ENCODE results near the gene SKIC3.
A peak's percentile ranks its signal among the peaks of the same experiment; 100 is the strongest.

SKIC3 gene

DNA sequence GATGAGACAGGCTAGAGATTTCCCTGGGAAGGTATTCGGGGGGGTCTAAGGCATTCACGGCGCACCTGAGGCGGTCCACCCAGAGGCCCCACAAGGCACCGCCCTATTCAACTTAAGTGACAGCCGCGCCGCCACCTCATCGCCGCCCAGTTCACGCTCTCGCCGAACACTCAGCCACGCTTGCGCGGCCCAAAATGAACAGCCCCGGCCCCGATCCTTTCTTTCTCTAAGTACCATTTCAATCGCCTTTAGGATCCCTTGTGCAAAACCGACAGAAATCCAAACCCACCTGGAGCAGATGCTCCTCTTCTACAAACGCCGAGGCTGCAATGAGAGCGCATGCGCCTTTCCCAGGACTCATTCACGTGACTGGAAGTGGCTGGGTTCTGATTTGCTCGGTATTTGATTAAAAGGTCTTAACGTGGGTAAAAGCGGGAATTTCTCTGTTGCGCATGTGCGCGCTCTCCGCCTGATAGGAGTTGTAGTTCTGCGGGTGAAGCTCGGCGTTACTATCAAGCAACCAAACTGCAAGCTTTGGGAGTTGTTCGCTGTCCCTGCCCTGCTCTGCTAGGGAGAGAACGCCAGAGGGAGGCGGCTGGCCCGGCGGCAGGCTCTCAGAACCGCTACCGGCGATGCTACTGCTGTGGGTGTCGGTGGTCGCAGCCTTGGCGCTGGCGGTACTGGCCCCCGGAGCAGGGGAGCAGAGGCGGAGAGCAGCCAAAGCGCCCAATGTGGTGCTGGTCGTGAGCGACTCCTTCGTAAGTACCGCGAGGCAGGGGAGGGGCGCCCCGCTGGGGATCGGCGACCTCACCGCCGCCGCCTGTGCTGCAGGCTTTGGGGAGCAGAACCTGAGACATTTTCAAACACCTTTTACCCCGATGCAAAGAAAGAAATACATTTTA is at the start of gene SKIC3, which contains the start of gene ARSK:
Gene SKIC3 (minus strand): TSS at position 331 of the 902 bp plus-strand sequence. CDS start 7,827 bp downstream, outside the sequence.
Gene ARSK (plus strand): TSS at position 455 of the 902 bp plus-strand sequence. CDS start 178 bp downstream, at position 633.
- DNase-seq (ENCODE audit: low read depth, low spot score): peak; percentile 96
- peak within 1 kb of the TSS; percentile 76 for H3K27ac ChIP-seq

DNA sequence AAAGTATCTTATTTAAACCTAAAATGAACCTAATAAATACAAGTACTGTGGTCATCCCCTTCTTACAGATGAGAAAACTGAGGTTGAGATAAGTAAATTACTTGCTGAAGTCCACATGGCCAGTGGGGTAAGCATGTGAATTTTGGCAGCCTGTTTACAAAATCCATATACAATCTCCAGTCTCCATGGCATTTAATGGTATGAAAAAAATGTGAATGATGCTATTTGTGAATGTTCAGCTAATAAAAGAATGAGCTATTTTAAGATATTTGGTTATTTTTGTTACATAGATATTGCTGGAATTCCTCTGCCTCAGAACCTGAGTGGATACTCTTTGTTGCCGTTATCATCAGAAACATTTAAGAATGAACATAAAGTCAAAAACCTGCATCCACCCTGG is 45.8 kb upstream of the SKIC3 start:
- DNase-seq (ENCODE audit: low read depth, low spot score): no peak
- no peak overlapping the region for H3K27ac ChIP-seq

DNA sequence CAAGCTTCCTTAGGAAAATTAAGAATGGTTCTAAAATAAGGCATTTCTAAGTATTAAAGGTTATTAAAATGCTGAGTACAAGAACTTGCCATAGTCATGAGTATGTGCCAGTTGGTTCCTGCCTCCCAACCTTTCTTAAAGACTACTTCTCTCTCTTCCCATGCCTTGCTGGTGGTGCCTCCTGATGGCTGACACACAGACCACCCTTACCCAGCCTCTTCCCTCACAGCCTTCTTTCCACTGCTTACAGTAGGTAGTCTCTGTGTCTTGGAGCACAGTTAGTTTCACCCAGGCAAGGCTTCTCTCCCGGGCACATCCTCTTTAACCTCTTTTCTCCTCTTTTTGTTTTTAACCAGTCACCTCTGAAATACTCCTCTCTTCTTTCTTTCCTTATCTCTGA is 44.5 kb upstream of the SKIC3 start:
- DNase-seq (ENCODE audit: low read depth, low spot score): no peak
- H3K27ac ChIP-seq: no peak overlapping the region

DNA sequence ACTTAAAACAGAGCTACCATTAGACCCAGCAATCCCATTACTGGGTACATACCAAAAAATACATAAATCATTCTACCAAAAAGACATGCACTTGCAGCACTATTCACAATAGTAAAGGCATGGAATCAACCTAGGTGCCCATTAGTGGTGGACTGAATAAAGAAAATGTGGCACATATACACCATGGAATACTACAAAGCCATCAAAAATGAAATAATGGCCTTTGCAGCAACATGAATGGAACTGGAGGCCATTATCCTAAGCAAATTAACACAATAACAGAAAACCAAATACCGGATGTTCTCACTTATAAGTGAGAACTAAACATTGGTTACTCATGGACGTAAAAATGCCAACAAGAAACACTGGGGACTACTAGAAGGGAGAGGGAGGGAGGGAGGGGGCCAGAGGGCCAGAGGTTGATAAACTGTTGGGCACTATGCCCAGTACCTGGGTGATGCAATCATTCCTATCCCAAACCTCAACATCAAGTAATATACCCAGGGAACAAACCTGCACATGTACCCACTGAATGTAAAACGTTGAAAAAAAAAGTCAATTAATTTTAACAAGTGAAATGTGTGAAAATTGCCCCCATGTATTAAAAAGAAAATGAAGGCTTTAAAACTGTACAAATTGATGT is 40.6 kb upstream of the SKIC3 start:
- no peak for DNase-seq (ENCODE audit: low read depth, low spot score)
- H3K27ac ChIP-seq: no peak overlapping the region

DNA sequence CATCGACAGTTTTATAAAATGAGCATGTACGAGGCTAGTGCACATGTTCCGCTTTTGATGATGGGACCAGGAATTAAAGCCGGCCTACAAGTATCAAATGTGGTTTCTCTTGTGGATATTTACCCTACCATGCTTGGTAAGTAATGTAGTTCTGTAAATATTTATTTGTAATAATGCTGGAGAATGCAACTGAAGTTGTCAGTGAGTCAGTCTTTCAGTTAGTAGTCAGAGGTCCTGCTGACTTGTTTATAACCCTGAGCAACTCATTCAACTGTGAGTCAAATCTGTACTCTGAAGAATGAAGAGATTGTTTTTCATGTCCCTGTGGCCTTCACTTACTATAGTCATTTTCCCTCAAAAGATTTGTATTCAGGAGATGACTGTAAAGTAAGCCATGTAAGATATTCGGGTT is 36.7 kb upstream of the SKIC3 start:
- H3K27ac ChIP-seq: peak overlapping the region; percentile 55
- DNase-seq (ENCODE audit: low read depth, low spot score): peak; percentile 80

DNA sequence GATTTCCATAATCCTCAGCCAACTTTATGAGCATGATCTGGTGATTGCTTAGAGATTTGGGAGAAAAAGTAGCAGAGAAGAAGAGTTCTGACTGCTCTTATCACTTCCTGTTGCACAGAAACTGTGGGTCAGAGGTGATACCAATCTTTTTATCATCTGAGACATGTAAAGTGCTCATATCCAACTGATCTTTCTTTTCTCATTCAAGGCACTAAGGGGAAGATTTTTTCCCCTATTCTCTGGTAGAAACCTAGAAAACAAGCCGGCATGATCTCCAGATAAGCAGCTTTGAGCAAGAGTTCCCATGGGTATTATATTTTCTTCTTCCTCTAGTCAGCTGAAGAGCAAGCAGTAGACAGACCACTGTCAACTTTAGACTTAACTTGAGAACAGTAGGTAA is 36.1 kb upstream of the SKIC3 start:
- no peak for DNase-seq (ENCODE audit: low read depth, low spot score)
- H3K27ac ChIP-seq: peak overlapping the region; percentile 55

DNA sequence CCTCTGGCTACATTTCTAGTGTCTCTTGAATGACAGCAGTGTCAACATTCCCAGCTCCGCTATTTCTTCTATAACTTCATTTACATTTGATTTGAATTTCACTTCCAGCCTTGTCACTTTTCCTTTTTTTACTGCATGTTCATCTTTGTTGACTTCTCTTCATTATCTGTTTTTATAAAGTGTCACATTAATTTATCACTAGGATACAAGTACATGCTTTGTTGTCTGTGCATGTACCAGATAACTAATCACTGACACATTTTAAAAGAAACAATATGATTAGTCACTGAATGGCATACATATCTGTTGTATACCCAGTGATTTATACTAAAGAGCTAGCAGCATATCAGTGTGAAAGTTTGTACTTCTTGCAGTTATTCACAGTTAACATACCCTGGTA is 29.2 kb upstream of the SKIC3 start:
- no peak overlapping the region for H3K27ac ChIP-seq
- DNase-seq (ENCODE audit: low read depth, low spot score): no peak

DNA sequence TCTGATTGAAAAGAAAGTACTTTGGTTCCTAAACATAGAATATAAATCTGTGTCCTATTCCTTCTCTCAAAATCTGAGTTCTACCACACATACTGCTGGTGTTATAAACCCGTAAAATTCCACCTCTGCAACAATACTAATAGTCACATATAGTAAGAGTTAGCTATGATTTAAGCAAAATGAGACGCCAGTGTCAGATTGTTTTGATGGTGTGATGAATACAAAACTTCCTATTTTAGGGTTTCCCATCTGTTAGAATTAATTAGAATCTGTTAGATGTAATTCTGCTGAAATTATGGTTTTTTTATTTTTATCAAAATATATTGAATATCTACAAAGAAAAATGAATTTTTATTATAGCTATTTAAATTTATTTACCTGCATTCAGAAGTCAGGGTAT is 26.8 kb upstream of the SKIC3 start:
- DNase-seq (ENCODE audit: low read depth, low spot score): no peak
- H3K27ac ChIP-seq: no peak overlapping the region

DNA sequence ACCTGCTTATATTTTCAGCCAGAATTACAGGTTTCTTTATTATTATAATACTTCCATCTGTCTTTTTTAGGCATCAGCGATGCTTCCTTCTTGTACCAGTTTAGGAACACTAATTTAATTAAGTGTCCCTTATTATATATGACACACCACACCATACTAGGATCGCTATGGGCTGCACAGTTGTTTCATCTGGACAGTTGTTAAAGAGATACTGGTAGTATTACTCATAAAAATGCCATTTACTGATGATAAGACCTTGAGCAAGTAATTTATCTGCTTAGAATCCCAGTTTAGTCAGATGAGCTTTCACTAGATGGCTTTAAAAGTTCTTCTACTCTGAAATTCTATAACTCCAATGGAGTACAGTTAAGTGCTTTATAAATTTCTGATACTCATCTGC is 17.2 kb upstream of the SKIC3 start:
- H3K27ac ChIP-seq: no peak overlapping the region
- DNase-seq (ENCODE audit: low read depth, low spot score): no peak

DNA sequence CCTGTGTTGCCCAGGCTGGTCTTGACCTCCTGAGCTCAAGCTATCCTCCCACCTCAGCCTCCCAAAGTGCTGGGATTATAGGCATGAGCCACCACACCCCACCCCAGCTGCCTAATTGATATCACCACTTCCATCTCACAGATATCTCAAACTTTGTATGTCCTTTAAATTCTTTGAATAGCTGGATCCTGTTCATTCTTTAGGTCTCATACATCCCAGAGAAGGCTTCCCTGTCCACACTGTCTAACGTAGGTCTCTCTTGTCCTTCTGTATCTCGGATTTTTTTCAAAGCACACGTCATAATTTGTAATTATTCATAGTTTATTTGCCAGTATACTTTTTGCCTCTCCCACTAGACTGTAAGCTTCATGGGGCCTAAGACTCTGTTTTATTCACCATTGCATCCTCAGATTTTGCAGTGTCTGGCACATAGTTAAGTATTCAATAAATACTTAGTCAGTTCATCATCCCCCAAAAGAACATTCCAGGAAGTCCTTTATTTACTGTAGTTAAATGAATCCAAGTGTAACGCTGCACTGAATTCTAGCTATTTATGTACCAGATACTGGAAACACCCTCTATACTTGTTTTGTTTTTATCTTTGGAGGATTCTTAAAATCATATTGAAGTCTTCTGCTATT is 10.6 kb upstream of the SKIC3 start:
- no peak overlapping the region for H3K27ac ChIP-seq

DNA sequence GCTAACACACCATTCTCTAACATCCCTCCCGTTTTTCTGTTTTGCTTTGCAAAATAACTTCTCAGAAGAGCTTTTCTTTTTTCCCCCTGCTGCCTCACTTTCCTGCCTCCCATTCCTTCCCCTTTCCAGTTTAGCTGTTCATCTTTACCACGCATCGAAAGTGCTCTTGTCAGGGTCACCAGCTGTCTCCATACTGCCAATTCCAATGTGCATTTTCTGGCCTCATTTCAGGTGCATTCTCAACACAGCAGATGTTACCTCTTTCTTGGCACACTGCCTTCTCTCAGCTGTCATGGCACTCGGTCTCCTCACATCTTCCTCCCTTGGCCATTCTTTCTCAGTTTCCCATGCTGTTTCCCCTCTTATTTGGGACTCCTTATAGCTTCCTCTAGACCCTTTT is 9.7 kb upstream of the SKIC3 start:
- no peak for DNase-seq (ENCODE audit: low read depth, low spot score)
- H3K27ac ChIP-seq: no peak overlapping the region

More for the DNA sequence above, 10.6 kb upstream of the SKIC3 start:
- no peak for DNase-seq (ENCODE audit: low read depth, low spot score)

DNA sequence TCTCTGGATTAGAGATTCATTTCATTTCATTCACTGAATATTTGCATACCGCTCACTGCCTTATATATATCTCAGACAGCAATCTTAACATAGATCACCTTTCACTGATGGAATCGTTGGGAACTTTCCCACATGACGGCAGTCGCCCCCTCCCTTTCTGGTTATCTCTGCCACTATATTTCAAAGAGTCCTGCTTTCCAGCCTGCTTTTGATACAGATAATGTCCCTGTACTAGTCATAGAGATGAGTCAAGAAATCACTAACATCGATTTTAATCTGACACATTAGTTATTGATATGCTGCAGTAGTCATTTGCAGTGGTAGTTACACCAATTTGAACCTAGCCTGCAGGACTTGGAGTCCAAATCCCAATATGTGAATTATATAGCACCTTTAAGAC is 8.6 kb upstream of the SKIC3 start:
- H3K27ac ChIP-seq: no peak overlapping the region
- no peak for DNase-seq (ENCODE audit: low read depth, low spot score)

DNA sequence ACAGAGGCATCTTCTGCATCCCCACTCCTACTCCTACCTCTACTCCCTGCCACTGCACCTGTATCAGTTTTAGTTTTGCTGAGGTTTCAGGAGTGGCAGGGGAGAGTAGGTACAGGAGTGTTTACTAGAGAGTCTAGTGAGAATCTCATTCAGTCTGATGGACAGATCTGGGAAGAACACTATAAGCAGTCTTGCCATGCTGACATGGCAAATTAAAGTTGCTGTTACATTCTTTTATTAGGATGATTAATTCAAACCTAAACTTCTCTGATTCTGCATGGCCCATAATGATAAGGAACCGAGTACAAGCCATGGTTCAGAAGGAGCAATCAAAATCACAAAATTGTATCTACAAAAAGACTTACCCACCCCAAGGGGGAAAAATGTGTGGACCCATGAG is 7.5 kb upstream of the SKIC3 start:
- DNase-seq (ENCODE audit: low read depth, low spot score): no peak
- no peak overlapping the region for H3K27ac ChIP-seq

DNA sequence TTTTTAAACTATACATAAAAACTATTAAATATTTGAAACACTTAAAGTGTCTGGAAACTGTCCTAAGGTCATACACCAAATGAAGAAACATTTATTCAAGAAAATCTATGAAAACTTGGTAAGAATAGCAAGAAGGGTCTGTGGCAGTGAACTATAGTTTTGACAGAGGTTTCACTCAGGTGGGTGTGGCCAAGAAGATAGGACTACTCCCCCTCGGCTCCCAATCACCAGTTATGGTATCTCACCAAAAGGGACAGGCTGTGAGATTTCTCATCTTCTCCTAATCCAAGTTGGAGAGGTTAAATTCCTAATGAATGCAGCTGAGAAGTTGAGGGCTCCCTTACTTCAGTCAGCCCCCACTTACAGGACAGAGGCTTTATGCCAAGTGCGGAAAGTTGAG is 3.1 kb upstream of the SKIC3 start:
- no peak for DNase-seq (ENCODE audit: low read depth, low spot score)
- no peak overlapping the region for H3K27ac ChIP-seq

DNA sequence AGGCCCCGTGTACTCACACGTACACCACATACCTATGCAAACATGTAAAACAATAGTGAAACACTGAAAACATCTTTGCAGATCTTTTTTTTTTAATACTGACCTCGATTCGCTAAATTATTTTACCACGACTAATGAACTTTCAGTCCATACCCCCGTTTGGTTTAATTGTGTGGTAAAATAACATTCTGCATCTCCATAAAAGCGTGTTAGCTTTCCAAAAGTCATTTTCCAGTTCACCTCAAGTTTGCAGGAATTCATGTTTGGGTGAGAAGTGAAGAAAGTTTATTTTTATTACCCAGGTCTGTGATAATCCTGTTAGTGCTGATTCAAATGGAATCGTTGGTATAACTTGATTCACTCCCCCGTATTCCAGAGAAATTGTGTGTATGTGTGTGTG is 776 bp upstream of the SKIC3 start:
- no peak for DNase-seq (ENCODE audit: low read depth, low spot score)
- peak overlapping the region; percentile 76 for H3K27ac ChIP-seq

DNA sequence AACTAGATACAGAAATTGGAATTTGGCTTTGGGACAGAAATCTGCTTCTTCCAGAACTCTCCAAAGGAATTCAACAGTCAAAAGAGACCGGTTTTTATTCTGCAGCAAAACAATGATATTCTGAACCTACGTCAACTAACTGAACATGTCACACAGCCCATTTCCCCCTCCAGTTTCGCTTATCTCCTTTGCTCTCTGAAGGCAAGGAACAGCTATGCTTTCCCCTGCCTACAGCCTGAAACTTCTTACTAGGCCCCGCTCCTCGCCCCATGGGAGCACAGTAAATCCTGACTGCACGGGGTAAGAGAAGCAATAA is 488 bp downstream of the SKIC3 start:
- H3K27ac ChIP-seq: peak overlapping the region; percentile 76
- no peak for DNase-seq (ENCODE audit: low read depth, low spot score)

DNA sequence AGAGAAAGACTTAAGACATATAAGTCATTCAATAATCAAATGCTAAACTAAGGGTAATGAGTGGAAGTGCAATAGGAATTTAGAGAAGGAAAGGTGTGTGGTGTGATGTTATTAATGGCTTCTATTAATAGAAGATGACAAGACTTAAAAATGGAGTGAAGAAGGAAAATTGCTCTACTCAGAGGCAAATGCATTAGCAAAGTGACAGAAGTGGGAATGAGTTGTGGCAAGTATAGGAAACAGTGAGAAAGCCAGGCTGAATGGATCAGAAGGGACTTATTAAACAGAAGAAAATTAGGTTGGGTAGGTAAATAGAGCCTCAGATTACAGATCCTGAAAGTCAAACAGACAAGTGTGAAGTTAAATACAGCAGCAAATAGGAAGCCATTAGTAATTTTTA is 5.7 kb downstream of the SKIC3 start:
- no peak overlapping the region for H3K27ac ChIP-seq
- no peak for DNase-seq (ENCODE audit: low read depth, low spot score)

DNA sequence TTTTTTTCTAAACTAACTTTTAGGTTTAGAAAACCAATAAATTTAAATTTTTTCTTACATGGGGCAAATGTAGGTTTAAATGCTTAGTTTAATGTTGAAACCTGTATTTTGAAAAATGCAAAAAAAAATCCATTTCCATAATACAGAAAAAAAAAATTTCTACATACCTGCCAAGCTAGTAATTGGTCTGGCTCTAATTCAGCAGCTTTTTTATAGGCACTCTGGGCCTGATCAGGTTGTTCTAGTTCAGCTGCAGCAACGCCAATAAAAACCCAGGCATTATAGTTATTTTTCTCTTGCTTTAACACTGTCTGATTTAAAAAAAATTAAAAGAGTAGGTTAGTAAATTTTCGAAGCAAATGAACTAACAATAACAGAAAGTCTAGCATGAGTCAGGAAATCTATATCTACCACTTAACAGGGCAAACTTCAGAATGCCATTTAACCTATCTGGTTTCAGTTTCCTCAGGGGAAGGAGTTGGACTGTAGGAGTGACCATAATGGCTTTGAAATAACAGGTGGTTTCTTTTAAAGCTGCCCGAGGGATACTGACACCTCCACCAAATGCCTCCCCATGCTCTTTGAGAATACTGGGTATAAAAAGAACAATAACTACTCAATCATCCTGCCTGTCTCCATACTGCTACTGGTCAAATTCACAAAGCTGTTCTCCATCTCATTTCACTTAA is 11.6 kb downstream of the SKIC3 start:
- no peak overlapping the region for H3K27ac ChIP-seq
- no peak for DNase-seq (ENCODE audit: low read depth, low spot score)

DNA sequence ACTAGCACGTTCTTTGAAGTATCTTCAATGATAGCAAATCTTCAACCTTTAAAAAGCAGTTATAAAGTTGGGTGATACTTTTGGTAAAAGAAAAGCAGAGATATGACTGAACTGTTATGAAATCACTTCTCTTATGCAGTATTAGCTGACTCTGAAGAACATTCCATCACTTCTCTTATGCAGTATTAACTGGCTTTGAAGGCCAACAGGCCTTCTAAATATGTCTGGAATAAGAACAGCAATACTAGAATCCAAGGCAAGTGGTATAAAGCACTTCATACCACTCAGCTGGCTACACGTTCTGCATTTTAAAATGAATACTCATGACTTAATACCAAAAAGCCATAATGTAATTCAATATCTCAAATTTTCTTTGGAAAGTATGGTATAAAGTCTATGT is 17.3 kb downstream of the SKIC3 start:
- H3K27ac ChIP-seq: no peak overlapping the region
- no peak for DNase-seq (ENCODE audit: low read depth, low spot score)

DNA sequence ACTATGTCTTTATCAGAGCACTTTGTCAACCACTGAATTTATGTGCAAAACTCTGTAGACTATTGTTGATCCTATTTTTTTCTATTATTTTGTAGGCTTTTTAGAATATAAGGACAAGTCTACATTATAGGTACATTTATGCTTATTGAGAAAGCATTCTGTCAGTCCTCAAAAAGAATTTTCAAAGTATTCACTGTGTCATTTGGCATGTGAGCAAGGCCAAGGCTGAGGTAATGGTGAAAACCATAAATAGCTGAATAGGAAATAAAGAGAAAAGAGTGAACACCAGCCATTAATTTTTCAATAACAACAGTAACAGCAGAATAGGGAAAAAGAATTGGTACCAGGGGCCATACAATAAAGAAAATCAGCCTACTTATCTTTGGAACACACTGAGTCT is 21.0 kb downstream of the SKIC3 start:
- no peak overlapping the region for H3K27ac ChIP-seq
- no peak for DNase-seq (ENCODE audit: low read depth, low spot score)

DNA sequence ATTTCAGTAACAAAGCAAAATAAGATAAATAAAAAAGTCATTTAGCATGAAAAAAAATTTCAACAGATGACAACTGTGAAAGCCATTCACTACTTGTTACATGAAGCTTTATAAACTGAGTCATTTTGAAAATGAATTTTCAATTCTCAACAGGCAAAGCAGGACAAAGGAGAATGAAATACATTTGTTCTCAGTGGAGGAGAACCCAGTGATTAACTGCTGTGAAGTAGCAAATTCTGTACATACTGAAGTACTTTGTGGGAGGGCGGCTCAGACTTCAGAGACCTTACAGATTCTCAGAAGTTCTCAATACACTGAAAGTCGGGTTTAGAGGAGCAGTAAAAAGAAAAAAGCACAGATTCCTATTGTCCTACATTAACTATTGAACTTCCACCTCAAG is 21.7 kb downstream of the SKIC3 start:
- no peak for DNase-seq (ENCODE audit: low read depth, low spot score)
- H3K27ac ChIP-seq: no peak overlapping the region
